GM19372 (cell line): ENCODE results near the gene PAN2.
"Not testable (repeated sequence)": the region's sequence is repeated elsewhere in the genome, so short reads cannot be mapped to it uniquely, and the experiment has no call there.

ENCODE experiments used
- ATAC-seq: cut with Tn5 transposase; IDR thresholded peaks from one replicate; pipeline ENCODE4 v1.9.1; 2021; ENCODE audit warnings: mild to moderate bottlenecking, low read depth, moderate library complexity; ENCODE audit not compliant: unreplicated experiment

Gene PAN2

GRCh38 chr12:56315622-56316473, 18.0 kb downstream of the PAN2 start, which contains the start of gene CNPY2:
TSS of gene CNPY2 (minus strand) at chr12:56315988. CDS start at chr12:56315217, 771 bp downstream.
- ATAC-seq, result peak; percentile 92

- ATAC-seq, result no peak
Measured at GRCh38 chr12:56315249-56315621, 18.6 kb downstream of the PAN2 start.

GRCh38 chr12:56311003-56311402, 22.8 kb downstream of the PAN2 start:
- no peak for ATAC-seq

- ATAC-seq, result no peak
Measured at GRCh38 chr12:56308714-56309113, 25.1 kb downstream of the PAN2 start.

GRCh38 chr12:56307221-56307965, 26.4 kb downstream of the PAN2 start:
- ATAC-seq, result no peak

GRCh38 chr12:56304872-56305590, 28.8 kb downstream of the PAN2 start:
- ATAC-seq, result no peak

- ATAC-seq, result no peak
Measured at GRCh38 chr12:56304276-56304675, 29.5 kb downstream of the PAN2 start.

- no peak for ATAC-seq
Measured at GRCh38 chr12:56300644-56301464, 32.9 kb downstream of the PAN2 start.

- ATAC-seq, result peak; percentile 88
Measured at GRCh38 chr12:56299853-56300643, 33.8 kb downstream of the PAN2 start, which contains the start of gene CS. TSS of gene CS (minus strand) at chr12:56300330. CDS start at chr12:56300201, 129 bp downstream.

- no peak for ATAC-seq
Measured at GRCh38 chr12:56299308-56299852, 34.4 kb downstream of the PAN2 start.

- no peak for ATAC-seq
Measured at GRCh38 chr12:56298828-56299227, 35.0 kb downstream of the PAN2 start.

- no peak for ATAC-seq
Measured at GRCh38 chr12:56297400-56297799, 36.4 kb downstream of the PAN2 start.

GRCh38 chr12:56296295-56296694, 37.5 kb downstream of the PAN2 start:
- no peak for ATAC-seq

- no peak for ATAC-seq
Measured at GRCh38 chr12:56293795-56294194, 40.0 kb downstream of the PAN2 start.

- ATAC-seq, result no peak
Measured at GRCh38 chr12:56288705-56289387, 45.0 kb downstream of the PAN2 start.

- no peak for ATAC-seq
Measured at GRCh38 chr12:56286044-56286830, 47.6 kb downstream of the PAN2 start.

GRCh38 chr12:56284263-56284662, 49.5 kb downstream of the PAN2 start:
- not testable (repeated sequence) for ATAC-seq

- ATAC-seq, result no peak
Measured at GRCh38 chr12:56282579-56282978, 51.2 kb downstream of the PAN2 start.
